PC-9 (cell line): ENCODE results near the gene ID1.
"Not testable (repeated sequence)": the region's sequence is repeated elsewhere in the genome, so short reads cannot be mapped to it uniquely, and the experiment has no call there.

Source experiments
- CTCF ChIP-seq: fragments of 200-600 bp; sonication (generic); conservative IDR thresholded peaks from 2 replicates; pipeline ENCODE4 v1.6.1; 2017; ENCODE audit warnings: mixed run types, antibody characterized with exemption, mild to moderate bottlenecking, moderate library complexity
- EZH2 ChIP-seq: fragments of 200-600 bp; sonication (generic); IDR thresholded peaks from 2 replicates; pipeline ENCODE4 v1.8.0; 2017; ENCODE audit warnings: antibody characterized with exemption, low read depth

GRCh38 chr20:31612271-31612640, 7.2 kb downstream of the ID1 start:
- not testable (repeated sequence) for TF ChIP-seq CTCF, EZH2
